SU-DHL-6 (cell line): ENCODE measurements around the gene FABP1.

ENCODE experiments used
- EZH2phosphoT487 ChIP-seq: fragments of 200-600 bp; sonication (generic), shearing (Covaris generic); conservative IDR thresholded peaks from 2 replicates; pipeline ENCODE4 v1.6.1; 2018; ENCODE audit warnings: mild to moderate bottlenecking, antibody characterized with exemption, low read length, moderate library complexity, mixed read lengths
- TF ChIP-seq, protein P1 (sequence below): fragments of 200-600 bp; sonication (generic); IDR thresholded peaks from one replicate; pipeline ENCODE4 v1.5.1; 2017; ENCODE audit warnings: antibody characterized with exemption, mild to moderate bottlenecking, low read length, moderate library complexity; ENCODE audit not compliant: insufficient read depth, poor library complexity, severe bottlenecking

DNA sequence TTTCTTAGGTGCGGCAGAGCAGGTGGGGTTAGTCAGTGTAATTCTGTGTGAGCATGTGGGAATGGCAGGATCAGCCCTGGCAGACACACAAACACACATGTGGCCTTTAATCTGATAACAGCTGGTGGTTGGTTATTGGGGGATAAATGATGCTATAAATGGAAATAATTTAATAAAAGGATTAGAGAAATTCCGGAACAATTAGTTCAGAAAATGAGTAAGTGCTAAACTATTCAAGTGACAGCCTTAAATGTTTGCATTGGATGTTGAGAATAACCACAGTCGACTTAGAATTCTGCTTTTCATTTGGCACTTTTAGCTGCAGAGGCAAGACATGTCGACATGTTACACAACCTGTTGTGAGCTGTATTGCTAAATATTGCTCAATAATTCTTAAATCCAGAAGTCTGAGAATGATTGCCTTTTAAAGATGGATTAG is 53.0 kb downstream of the FABP1 start:
- TF ChIP-seq, protein P1, sequence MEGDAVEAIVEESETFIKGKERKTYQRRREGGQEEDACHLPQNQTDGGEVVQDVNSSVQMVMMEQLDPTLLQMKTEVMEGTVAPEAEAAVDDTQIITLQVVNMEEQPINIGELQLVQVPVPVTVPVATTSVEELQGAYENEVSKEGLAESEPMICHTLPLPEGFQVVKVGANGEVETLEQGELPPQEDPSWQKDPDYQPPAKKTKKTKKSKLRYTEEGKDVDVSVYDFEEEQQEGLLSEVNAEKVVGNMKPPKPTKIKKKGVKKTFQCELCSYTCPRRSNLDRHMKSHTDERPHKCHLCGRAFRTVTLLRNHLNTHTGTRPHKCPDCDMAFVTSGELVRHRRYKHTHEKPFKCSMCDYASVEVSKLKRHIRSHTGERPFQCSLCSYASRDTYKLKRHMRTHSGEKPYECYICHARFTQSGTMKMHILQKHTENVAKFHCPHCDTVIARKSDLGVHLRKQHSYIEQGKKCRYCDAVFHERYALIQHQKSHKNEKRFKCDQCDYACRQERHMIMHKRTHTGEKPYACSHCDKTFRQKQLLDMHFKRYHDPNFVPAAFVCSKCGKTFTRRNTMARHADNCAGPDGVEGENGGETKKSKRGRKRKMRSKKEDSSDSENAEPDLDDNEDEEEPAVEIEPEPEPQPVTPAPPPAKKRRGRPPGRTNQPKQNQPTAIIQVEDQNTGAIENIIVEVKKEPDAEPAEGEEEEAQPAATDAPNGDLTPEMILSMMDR: no peak
- TF ChIP-seq EZH2phosphoT487: no peak
